Suprapubic skin (tissue), 4 donors: ENCODE results near the gene FBXO40. TPM values are rescaled to one million over a fixed set of nuclear protein-coding genes. Genes with fewer than 3 reads are reported as not detected.

ENCODE experiments used
- DNase-seq, 2 donors: peaks; one replicate each; pipeline ENCODE4 v3.0.0-alpha.2; 2019; ENCODE audit warnings: low spot score in 2 of 2
- H3K27ac ChIP-seq: fragments of 200-600 bp; sonication (generic); one replicate; pipeline ENCODE4 v1.5.1; 2019
- H3K27me3 ChIP-seq: fragments of 200-600 bp; sonication (generic); one replicate; pipeline ENCODE4 v1.5.1; 2019
- H3K36me3 ChIP-seq: fragments of 200-600 bp; sonication (generic); one replicate; pipeline ENCODE4 v1.5.1; 2019
- H3K4me1 ChIP-seq: fragments of 200-600 bp; sonication (generic); one replicate; pipeline ENCODE4 v1.5.1; 2019
- H3K4me3 ChIP-seq: fragments of 200-600 bp; sonication (generic); one replicate; pipeline ENCODE4 v1.5.1; 2019; ENCODE audit warnings: mild to moderate bottlenecking
- H3K9me3 ChIP-seq: fragments of 200-600 bp; sonication (generic); one replicate; pipeline ENCODE4 v1.5.1; 2019
- CTCF ChIP-seq, 2 donors: fragments of 200-600 bp in 1 of 2; fragments of 450-650 bp in 1 of 2; sonication (generic) in 1 of 2; IDR thresholded peaks; one replicate each; pipeline ENCODE4 v1.5.1; 2016 to 2019; ENCODE audit warnings: antibody characterized with exemption in 2 of 2, mild to moderate bottlenecking in 1 of 2, moderate library complexity in 1 of 2
- EP300 ChIP-seq: sonication (generic); formaldehyde crosslinking; IDR thresholded peaks from one replicate; pipeline ENCODE4 v1.6.1; 2017; ENCODE audit warnings: antibody characterized with exemption
- POLR2A ChIP-seq, 2 donors: fragments of 450-650 bp; IDR thresholded peaks; one replicate each; pipeline ENCODE4 v1.6.1; 2017; ENCODE audit warnings: antibody characterized with exemption in 2 of 2, mild to moderate bottlenecking in 2 of 2, moderate library complexity in 2 of 2
- POLR2AphosphoS5 ChIP-seq, 3 donors: sonication (generic); formaldehyde crosslinking; IDR thresholded peaks; one replicate each; pipeline ENCODE4 v1.6.1; 2017; ENCODE audit warnings: antibody characterized with exemption in 3 of 3
- WGBS: methylation state at CpG from one replicate; pipeline ENCODE4 v1.1.5; 2018; 5-methylcytosine and 5-hydroxymethylcytosine counted together
- total RNA-seq, 4 donors: library from RNA; depleted of rRNA; stranded (reverse); fragments of >200 nt; gene quantifications; one replicate each; pipeline ENCODE4 v1.1.0, GENCODE V29; 2016

The FBXO40 gene
- total RNA-seq, 4 donors from 2014 or later = 0.11 TPM; not detected in 3

GRCh38 chr3:121557426-121557934, 35.7 kb upstream of the FBXO40 start:
- Histone ChIP-seq H3K27me3 (no peaks in the 10 kb centered on the region), H3K4me3 (no peak overlapping the region), H3K36me3 (no peaks in the 10 kb centered on the region), H3K27ac (no peak overlapping the region), H3K4me1 (peaks cover 5% of the 10 kb centered on the region), H3K9me3 (no peaks in the 10 kb centered on the region)
- TF ChIP-seq POLR2AphosphoS5 (IDR thresholded peaks at IDR 0.05) (no peak), POLR2A (IDR thresholded peaks at IDR 0.05) (no peak), EP300 (no peak), CTCF (IDR thresholded peaks at IDR 0.05) (no peak)
- no peak for DNase-seq
- WGBS = 96% methylated on average over 5 of the region's 5 CpGs

GRCh38 chr3:121562148-121562547, 31.0 kb upstream of the FBXO40 start:
- H3K4me3 ChIP-seq = no peak overlapping the region
- no peaks in the 10 kb centered on the region for H3K36me3 ChIP-seq
- H3K27ac ChIP-seq = no peak overlapping the region
- TF ChIP-seq EP300 = no peak
- TF ChIP-seq POLR2A (IDR thresholded peaks at IDR 0.05) = no peak
- TF ChIP-seq POLR2AphosphoS5 (IDR thresholded peaks at IDR 0.05) = no peak
- no peak for TF ChIP-seq CTCF (IDR thresholded peaks at IDR 0.05)
- DNase-seq = no peak
- H3K4me1 ChIP-seq = peaks cover 5% of the 10 kb centered on the region
- no peaks in the 10 kb centered on the region for H3K27me3 ChIP-seq
- no peaks in the 10 kb centered on the region for H3K9me3 ChIP-seq

GRCh38 chr3:121566773-121567172, 26.4 kb upstream of the FBXO40 start:
- DNase-seq = no peak
- Histone ChIP-seq H3K4me1 (no peaks in the 10 kb centered on the region), H3K36me3 (no peaks in the 10 kb centered on the region), H3K4me3 (no peak overlapping the region), H3K9me3 (no peaks in the 10 kb centered on the region), H3K27ac (no peak overlapping the region), H3K27me3 (no peaks in the 10 kb centered on the region)
- TF ChIP-seq POLR2AphosphoS5 (IDR thresholded peaks at IDR 0.05) = no peak
- 84% methylated on average over 9 of the region's 9 CpGs for WGBS

GRCh38 chr3:121567649-121568048, 25.5 kb upstream of the FBXO40 start, which contains the start of gene ARGFX:
Gene ARGFX, plus strand, starts transcription at chr3:121567949. Its CDS starts 2,765 bp downstream, at chr3:121570714.
- Histone ChIP-seq H3K4me3 (no peak within 1 kb of the TSS), H3K4me1 (no peaks in the 10 kb centered on the region), H3K36me3 (no peaks in the 10 kb centered on the region), H3K9me3 (no peaks in the 10 kb centered on the region), H3K27ac (no peak within 1 kb of the TSS), H3K27me3 (no peaks in the 10 kb centered on the region)
- no peak for DNase-seq
- TF ChIP-seq CTCF (IDR thresholded peaks at IDR 0.05) (no peak), EP300 (no peak), POLR2A (IDR thresholded peaks at IDR 0.05) (no peak), POLR2AphosphoS5 (IDR thresholded peaks at IDR 0.05) (no peak)
- 94% methylated on average over 5 of the region's 5 CpGs for WGBS

GRCh38 chr3:121574449-121574848, 18.7 kb upstream of the FBXO40 start:
- Histone ChIP-seq H3K36me3 (no peaks in the 10 kb centered on the region), H3K4me1 (no peaks in the 10 kb centered on the region), H3K9me3 (no peaks in the 10 kb centered on the region), H3K27me3 (no peaks in the 10 kb centered on the region), H3K4me3 (no peak overlapping the region), H3K27ac (no peak overlapping the region)
- TF ChIP-seq POLR2AphosphoS5 (IDR thresholded peaks at IDR 0.05) = no peak
- no peak for TF ChIP-seq CTCF (IDR thresholded peaks at IDR 0.05)
- TF ChIP-seq POLR2A (IDR thresholded peaks at IDR 0.05) = no peak
- no peak for TF ChIP-seq EP300
- 73% methylated on average over 6 of the region's 6 CpGs for WGBS
- no peak for DNase-seq

GRCh38 chr3:121581691-121582090, 11.5 kb upstream of the FBXO40 start:
- Histone ChIP-seq H3K9me3 (no peaks in the 10 kb centered on the region), H3K4me1 (no peaks in the 10 kb centered on the region), H3K27me3 (peaks cover 3% of the 10 kb centered on the region), H3K36me3 (no peaks in the 10 kb centered on the region), H3K27ac (no peak overlapping the region), H3K4me3 (no peak overlapping the region)
- 67% methylated on average over 2 of the region's 2 CpGs for WGBS
- DNase-seq = no peak
- TF ChIP-seq CTCF (IDR thresholded peaks at IDR 0.05) (no peak), POLR2A (IDR thresholded peaks at IDR 0.05) (no peak), POLR2AphosphoS5 (IDR thresholded peaks at IDR 0.05) (no peak), EP300 (no peak)
